ACHN (cell line): ENCODE data around the gene RAI2.

Experiments
- DNase-seq: peaks from one replicate; pipeline ENCODE4 v3.0.0-alpha.2; 2015
- in situ Hi-C: cut with HindIII; loops from 2 replicates; pipeline ENCODE4 v1.10.0; 2017; ENCODE audit warnings: low sequenced_read_pairs, low pct_ligation_motif_present, low pct_unique_long_range_greater_than_20kb

RAI2 gene

DNA sequence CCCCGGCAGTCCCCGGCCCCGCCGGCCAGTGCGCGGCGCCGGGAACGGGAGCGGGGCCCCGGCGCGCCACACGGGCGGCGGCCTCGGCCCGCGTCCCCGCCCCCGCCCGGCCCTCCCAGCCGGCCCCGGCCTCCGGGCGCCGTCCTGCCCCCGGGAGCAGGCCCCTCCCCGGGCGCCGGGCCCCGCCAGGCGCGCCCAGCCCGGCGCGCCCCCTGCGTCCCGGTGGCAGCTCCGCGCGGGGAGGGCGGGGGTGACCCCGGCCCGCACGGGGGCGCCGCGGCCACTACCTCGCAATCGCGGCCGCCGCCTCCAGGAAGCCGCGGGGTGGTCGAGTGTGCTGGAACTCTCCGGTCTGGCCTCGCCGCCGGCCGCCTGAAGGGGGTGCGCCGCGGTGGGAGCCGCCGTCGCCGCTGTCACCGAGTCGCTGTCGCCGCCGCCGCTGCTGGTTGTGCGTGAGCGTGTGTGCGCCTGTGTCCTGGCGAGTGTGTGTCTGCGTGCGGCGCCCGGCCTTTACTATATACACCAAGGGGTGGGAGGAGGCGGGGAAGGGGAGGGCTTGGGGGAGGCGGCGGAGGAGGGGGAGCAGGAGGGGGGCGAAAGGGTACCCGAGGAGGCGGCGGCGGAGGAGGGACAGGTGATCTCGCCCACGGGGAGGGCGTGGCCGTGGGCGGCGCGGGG is at the start of gene RAI2:
TSS of gene RAI2 (minus strand) at position 488 of the 678 bp plus-strand sequence. CDS start 59,288 bp downstream, outside the sequence.
- no peak for DNase-seq

DNA sequence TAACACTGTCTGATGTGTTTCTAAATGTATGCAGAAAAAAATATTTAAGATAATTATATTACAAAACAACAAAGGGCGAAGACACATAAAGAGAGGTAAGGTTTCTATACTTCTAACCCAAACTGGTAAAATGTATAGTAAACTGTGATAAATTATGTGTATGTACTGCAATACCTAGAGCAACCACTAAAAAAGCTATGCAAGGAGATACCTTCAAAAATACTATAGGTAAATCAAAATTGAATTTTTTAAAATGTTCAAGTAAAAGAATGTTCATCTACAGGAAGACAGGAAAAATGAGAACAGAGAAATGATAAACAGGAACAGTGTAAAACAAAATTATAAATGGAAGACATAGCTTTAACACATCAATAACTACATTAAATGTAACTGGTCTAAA is 27.3 kb upstream of the RAI2 start:
- in situ Hi-C loops = no loop called here

More for the DNA sequence above, at the start of gene RAI2:
- in situ Hi-C loops = no loop called here

DNA sequence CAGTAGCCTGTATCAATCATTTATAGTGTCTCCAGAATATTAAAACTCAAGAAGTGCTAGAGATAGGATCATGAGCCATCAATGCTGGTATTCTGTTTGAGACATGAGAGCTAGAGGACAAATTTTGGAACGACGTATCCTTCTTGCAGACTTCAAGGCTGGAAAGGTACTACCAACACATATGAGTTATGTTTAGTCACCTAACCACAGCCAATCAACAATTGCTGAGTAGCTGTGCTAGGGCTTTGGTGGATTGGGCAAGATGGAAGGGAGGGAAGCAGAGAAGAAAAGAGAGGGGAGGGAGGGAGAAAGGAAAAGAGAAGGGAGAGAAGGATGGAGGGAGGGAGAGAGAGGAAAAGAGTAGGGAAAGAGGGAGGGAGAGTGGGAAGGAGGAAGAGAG is 21.6 kb upstream of the RAI2 start:
- DNase-seq = no peak
- in situ Hi-C loops = no loop called here

More for the DNA sequence above, 27.3 kb upstream of the RAI2 start:
- no peak for DNase-seq

DNA sequence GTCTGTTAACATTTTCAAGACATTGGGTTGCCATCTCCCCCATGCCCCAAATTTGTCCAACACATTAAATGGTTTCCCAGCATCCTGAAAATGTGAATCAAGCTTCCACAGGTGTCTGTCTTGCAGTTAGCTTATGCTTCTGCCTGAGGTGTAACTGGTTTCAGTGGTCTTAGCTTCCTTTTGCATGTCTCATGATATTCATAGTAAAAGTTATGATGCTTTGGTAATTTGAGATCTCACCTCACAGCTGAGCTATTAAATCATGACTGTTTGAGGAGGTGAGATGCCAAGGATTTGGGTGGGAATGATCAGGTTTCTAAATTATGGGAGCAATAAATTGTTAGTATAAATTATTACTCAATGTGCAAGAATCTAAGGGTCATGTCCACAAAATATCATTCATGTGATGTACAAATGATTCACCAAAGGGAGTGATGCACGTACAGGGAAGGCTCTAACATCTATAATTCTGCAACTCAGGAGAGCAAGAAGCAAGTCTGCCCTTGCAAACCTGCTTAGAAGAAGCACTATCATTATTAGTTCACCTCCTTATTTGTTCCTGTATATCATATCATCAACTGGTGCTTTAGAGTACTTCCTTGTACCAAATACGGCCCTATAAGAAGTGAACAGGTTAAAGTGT is 17.1 kb upstream of the RAI2 start:
- in situ Hi-C loops = no loop called here
- no peak for DNase-seq

DNA sequence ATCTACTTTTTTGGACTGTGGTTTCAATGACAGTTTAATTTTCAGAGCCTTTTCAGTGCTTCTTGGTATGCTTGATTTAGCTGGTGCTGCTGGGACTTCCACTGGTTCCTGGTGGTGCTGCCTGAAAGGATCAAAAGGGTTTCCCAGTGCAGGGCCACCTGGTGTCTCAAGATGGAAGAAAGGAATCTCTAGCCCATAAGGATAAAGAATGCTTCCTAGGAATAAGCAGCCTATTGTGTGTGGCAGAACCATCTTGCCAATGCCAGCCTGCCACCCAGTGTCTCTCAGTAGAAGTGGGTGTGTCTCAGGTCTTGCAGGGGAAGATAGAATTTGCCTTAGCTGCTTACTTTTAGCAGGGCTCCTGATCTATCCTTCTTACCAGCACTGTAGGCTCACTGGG is 15.0 kb upstream of the RAI2 start:
- in situ Hi-C loops = no loop called here
- no peak for DNase-seq

- in situ Hi-C loops = no loop called here
- no peak for DNase-seq
These were observed 8.5 kb upstream of the RAI2 start for GRCh38 chrX:17869580-17869979.

DNA sequence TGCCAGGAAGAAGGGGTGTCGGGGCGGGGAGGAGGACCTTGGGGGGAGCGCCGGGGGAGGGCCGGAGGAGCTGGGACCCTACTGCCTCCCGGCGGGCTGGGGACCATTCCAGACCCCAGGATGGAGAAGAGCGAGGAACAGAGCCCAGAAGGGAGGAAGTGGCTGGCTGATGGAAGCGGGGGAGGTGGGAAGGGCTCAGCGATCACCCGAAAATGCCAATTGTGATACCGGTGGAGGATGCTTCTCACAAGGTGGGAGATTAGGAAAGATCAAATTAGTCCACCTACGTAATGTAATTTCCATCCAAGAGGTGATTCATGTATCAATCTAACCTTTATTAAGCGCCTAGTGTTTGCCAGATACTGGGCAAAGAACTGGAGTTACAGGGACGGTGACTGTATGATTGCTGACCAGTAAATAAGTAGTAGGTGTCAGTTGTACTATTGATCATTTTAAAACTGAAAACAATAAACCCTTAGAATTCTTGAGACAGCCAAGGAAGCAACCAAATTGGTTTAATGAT is 452 bp upstream of the RAI2 start:
- in situ Hi-C loops = no loop called here
- DNase-seq = no peak

- in situ Hi-C loops = no loop called here
These were observed 818 bp downstream of the RAI2 start for GRCh38 chrX:17860179-17860780.

DNA sequence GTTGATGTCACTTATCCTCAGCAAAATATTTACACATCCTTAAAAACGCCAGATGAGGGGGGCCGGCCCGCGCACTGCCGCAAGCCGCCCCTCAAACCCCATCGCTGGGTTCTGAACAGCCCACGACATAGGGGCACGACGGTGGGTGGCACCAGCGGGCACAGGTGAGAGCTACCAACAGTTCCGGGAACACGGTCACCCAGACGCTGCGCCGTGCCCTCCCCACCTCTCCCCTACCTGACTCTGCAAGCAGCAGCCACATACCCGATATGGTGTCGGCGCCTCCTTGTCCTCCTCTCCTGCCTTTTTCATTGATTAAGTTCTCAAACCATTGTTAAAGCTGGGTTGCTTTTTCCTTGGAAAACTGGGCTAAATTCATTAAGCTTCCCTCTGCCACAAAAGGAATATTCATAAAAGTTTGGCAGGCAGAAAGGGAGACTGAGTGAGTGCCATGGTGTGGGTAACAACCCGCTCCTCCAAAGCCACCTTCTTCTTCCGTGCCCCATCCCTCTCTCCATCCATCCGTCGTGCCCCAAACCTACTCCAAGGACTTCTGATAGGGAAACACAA is 1.4 kb downstream of the RAI2 start:
- in situ Hi-C loops = no loop called here
- DNase-seq = no peak

More at GRCh38 chrX:17860179-17860780, 818 bp downstream of the RAI2 start:
- no peak for DNase-seq

DNA sequence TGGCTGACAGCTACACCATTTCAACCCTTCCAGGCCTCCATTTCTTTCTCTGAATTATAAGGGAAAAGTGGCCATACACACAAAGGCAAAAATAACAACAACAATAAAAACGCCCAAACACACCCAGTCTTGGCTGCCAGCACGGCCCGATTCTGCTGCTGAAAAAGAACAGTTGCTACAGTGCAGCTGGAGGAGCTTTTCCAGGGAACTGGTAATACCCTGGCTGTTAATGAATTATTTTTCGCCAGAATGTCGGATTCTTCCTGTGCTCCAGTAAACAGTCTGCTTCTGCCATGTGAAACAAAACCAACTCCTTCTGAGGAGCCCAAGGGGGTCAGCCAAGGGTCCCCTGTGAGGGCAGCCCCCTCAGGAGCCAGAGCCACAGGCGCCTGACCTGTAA is 6.6 kb downstream of the RAI2 start:
- DNase-seq = no peak
- in situ Hi-C loops = no loop called here

GRCh38 chrX:17854069-17854468 is 7.0 kb downstream of the RAI2 start:
- in situ Hi-C loops = no loop called here
- DNase-seq = no peak

- in situ Hi-C loops = no loop called here
- no peak for DNase-seq
These were observed 9.2 kb downstream of the RAI2 start for GRCh38 chrX:17851874-17852273.

GRCh38 chrX:17848545-17849265 is 12.4 kb downstream of the RAI2 start:
- in situ Hi-C loops = no loop called here

GRCh38 chrX:17846045-17846444 is 15.1 kb downstream of the RAI2 start:
- DNase-seq = no peak
- in situ Hi-C loops = no loop called here

More at GRCh38 chrX:17848545-17849265, 12.4 kb downstream of the RAI2 start:
- no peak for DNase-seq

- no peak for DNase-seq
- in situ Hi-C loops = no loop called here
These were observed 16.9 kb downstream of the RAI2 start for GRCh38 chrX:17844236-17844635.

DNA sequence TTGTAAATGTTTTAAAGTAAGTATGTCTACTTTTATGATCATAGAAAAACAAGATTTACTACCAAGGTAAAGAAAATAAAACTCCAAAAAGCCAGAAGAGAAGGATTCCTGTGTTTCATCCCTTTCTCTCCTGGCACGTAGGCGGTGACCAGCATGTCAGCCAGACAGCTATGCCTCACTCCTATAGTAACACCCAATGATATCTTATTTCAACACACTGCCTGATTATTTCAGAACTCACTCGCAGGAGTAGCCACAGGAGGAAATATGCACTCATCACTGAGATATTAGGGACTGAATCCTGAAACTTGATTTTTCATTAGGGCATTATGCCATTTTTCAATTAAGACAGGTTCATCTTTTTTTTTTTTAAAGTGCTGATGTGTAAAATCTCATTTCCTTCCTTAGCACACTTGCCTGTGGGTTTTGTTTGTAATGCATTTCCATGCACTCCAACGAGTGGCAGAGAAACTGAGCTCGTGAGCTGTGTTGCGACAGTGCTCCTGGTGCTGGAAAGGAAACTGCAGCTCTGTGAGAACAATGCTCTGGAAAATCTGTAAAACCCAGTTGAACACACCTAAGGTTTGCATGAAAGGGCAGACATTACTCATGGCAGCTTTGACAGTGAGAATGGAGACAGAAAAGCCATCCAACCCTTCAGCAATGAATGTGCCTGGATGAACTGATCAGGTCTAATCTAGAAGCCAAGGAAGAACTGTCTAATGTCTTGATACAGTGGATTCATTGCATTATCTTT is 18.2 kb downstream of the RAI2 start:
- in situ Hi-C loops = no loop called here
- no peak for DNase-seq

GRCh38 chrX:17839269-17839668 is 21.8 kb downstream of the RAI2 start:
- in situ Hi-C loops = no loop called here
- DNase-seq = peak; percentile 2

GRCh38 chrX:17836830-17837229 is 24.3 kb downstream of the RAI2 start:
- no peak for DNase-seq
- in situ Hi-C loops = no loop called here
